ENCODE data around the gene GALNT11.

GRCh38 chr7:152006336-152006735 is 19.1 kb upstream of the GALNT11 start:
- no peak for TF ChIP-seq JUND (IDR thresholded peaks at IDR 0.05)
- no peak for TF ChIP-seq TAF1 (conservative IDR thresholded peaks at IDR 0.05)
